ENCODE data around the gene TAS2R50.
"Not testable (repeated sequence)": the region's sequence is repeated elsewhere in the genome, so short reads cannot be mapped to it uniquely, and the experiment has no call there.

Gene TAS2R50, protein sequence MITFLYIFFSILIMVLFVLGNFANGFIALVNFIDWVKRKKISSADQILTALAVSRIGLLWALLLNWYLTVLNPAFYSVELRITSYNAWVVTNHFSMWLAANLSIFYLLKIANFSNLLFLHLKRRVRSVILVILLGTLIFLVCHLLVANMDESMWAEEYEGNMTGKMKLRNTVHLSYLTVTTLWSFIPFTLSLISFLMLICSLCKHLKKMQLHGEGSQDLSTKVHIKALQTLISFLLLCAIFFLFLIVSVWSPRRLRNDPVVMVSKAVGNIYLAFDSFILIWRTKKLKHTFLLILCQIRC

DNA sequence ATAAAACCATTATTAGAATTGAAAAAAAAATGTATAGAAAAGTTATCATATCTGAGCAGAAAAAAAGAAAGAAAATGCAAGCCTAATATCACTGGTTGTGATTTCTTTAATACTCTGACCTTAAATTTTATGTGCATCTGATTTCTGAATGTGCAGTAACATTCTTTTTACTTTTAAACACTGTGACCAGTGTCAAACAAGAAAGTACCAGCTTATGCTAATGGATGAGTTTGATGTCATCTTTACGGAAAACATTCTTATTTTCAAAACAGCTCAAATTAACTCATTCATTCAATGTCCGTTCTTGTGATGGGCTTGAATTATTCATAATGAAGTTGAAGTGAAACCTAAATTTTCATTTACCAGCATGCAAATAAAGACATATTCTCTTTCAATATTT is at the start of gene TAS2R50:
Gene TAS2R50 (minus strand): TSS at position 101 of the 400 bp plus-strand sequence. CDS start 52 bp downstream, at position 49.
- DNase-seq, result no peak

DNA sequence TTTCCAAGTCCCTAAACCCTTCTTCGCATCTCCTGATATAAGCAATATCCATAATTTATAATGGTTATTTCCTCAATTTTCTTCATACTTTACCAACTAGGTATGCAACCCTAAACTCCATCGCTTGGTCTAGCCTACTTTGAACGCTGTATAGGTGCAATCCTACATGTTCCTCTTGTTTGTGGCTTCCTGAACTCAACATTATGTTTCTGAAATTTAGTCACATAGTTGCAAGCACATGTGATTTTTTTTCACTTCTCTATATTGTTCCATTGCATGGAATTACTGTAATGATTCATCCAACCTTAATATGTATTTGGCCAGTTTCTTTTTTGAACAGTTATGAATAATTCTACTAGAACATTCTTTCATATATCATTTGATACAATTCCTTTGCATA is 47.2 kb upstream of the TAS2R50 start:
- DNase-seq, result not testable (repeated sequence)

DNA sequence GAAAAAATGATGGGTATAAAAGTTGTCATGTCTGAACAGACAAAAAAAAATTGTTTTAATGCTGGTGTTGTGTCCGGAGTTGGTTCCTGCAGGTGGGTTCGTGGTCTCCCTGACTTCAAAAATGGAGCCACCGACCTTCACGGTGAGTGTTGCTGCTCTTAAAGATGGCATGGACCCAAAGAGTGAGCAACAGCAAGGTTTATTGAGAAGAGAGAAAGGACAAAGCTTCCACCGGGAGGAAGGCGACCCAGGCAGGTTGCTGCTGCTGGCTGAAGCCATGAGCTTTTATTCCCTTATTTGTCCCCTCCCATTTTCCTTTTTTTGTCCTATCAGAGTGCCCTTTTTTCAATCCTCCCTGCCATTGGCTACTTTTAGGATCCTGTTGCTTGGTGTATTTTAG is 44.6 kb upstream of the TAS2R50 start, which contains the start of gene TAS2R31:
Gene TAS2R31 (minus strand): TSS at position 101 of the 400 bp plus-strand sequence. CDS start 72 bp downstream, at position 29.
- DNase-seq, result no peak

DNA sequence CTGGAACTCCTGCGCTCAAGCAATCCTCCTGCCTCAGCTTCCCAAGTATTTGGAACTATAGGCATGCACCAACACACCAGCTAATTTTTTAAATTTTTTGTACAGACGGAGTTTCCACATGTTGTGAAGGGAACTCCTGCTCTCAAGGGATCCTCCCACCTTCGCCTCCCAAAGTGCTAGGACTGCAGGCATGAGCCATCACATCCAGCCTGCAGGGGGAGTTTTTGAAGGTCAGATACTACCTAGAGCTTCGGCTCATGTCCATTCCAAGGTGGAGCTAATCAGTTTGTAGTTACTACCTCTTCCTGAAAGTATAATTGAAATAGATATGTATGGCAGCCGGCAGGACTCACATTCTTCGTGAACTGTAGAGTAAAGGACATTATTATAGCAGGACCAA is 39.4 kb upstream of the TAS2R50 start:
- no peak for DNase-seq

DNA sequence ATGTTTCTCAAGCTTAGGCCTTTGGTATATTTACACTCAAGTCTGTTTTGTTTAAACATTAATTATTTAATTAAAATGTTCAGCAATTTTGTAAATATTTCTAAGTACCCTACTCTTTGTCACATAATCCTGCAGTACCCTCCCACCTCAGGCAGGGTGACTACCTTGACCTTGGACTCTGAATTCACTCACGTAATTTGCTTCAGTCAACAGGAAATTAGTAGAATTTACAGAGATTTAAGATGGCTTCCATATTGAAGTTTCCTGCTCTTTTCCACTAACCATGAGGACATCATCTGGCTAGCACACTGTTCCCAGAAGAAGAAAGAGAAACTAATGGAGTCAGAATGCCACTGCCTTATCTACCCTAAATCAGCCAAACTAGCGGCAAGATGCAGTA is 36.7 kb upstream of the TAS2R50 start:
- no peak for DNase-seq

DNA sequence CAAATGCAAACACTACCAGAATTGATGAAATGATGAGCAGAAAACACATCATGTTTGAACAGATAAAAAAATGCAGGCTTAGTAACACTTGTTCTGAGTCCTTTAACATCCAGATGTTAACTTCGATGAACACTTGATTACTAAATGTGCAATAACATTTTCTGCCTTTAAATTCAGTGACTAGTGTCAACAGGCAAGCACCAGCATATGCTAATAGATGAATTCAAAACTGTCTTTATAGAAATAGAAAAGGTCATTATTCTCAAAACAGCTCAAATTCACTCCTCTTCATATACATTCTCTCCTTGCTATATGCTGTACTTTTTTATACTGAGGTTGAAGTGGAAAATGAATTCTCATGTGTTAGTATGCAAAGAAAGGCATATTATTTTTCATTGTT is 35.8 kb upstream of the TAS2R50 start, which contains the start of gene TAS2R19:
Gene TAS2R19 (minus strand): TSS at position 101 of the 400 bp plus-strand sequence. CDS start 49 bp downstream, at position 52.
- no peak for DNase-seq

GRCh38 chr12:11016937-11017336 is 30.2 kb upstream of the TAS2R50 start:
- no peak for DNase-seq

DNA sequence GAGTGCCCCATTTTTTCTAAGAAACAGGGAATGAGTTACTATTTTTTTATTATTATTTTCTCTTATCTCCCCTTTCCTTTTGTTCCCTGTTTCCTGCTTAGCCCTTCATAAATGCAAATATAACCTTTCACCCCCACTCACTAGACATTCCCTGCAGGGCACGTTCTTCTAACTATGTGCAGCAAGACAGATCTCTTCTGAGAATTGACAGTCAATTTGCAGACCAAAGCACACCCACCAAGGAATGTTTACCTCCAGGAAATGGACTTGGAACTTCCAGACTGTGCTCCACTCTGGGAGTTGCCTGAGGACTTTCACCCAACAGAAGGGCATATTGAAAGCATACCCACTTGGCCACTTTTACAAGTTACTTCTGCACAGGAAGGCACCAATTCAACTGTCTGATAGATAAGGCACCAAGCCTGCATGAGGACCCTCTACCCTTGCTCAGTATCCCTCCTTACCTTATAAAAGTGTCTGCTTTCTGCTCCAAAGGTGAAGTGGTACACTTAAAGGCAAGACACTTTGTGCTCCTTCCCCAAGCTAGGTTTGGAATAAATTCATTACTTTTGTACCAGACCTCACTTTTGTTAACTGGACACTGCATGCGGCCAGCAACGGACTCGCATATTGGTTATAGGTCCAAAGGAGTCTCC is 29.2 kb upstream of the TAS2R50 start:
- DNase-seq, result no peak

DNA sequence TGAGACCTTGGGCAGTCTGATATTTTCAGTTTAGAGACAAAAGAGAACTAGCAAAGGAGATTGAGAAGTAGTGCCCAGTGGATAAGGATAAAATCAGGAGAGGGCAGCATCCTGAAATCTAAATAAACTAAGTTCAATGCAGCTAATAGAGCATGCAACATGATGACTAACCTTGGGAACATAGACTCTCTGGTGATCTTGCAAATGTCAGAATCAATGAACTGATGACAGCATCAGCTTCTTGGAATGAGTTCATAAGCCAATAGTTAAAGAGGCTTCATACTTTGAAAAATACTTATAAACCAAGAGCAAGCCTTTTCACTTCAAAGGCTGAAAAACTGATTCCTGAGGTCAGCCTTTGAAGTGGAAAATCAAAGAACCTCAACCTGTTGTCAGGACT is 27.5 kb upstream of the TAS2R50 start:
- no peak for DNase-seq

DNA sequence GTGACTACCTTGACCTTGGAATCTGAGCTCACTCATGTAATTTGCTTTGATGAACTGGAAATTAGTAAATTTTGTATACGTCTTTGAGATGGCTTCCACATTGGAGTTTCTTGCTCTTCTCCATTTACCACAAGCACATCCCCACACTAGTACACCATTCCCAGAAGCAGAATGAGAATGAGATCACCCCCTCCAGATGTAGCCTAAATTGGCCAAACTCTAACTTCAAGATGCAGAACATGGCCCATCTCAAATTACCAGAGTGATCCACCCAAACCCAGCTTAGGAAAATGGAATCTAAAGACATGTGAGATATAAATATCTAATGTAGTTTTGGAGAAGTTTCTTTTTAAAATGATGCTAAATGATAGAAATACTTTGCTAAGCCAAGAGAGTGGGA is 20.9 kb upstream of the TAS2R50 start:
- no peak for DNase-seq

GRCh38 chr12:10998204-10998603 is 11.5 kb upstream of the TAS2R50 start, which contains the start of gene TAS2R20:
TSS of gene TAS2R20 (minus strand) at chr12:10998304. CDS start at chr12:10997875, 429 bp downstream.
- no peak for DNase-seq

GRCh38 chr12:10994307-10994706 is 7.6 kb upstream of the TAS2R50 start:
- no peak for DNase-seq

GRCh38 chr12:10989107-10989506 is 2.4 kb upstream of the TAS2R50 start:
- no peak for DNase-seq

GRCh38 chr12:10982244-10982643 is 4.5 kb downstream of the TAS2R50 start:
- no peak for DNase-seq

GRCh38 chr12:10974965-10975364 is 11.7 kb downstream of the TAS2R50 start:
- no peak for DNase-seq

GRCh38 chr12:10968765-10969456 is 17.8 kb downstream of the TAS2R50 start:
- no peak for DNase-seq

DNA sequence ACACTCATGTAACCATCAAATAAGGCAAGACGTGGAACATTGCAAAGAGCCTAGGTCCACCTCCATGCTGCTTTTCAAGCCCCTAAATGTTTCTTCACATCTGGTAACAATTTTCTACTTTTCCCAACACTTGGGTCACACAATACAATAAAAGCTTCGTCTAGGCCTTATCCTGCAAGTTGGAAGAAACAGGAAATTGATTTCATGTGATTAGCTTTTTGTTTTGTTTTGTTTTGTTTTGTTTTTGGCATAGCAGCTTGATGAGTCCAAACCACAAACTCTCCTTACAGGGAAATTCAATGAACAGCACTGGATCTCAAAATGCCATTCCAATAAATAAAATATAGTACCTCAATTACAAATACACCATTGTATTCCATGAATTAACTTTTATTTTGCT is 19.3 kb downstream of the TAS2R50 start:
- no peak for DNase-seq

DNA sequence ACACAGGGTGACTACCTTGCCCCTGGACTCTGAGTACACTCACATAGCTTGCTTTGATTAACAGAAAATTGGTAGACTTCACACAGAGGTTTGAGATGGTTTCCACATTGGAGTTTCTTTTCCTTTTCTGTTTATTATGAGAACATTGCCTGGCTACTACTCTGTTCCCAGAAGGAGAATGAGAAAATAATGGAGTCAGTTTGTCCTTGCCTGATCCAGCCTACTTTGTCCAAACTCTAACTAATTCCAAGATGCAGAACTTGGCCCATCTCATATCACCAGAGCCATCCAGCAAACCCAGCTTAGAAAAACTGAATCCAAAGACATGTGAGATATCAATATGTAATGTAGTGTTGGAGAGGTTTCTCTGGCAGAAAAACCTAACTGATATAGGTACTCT is 20.4 kb downstream of the TAS2R50 start:
- no peak for DNase-seq

DNA sequence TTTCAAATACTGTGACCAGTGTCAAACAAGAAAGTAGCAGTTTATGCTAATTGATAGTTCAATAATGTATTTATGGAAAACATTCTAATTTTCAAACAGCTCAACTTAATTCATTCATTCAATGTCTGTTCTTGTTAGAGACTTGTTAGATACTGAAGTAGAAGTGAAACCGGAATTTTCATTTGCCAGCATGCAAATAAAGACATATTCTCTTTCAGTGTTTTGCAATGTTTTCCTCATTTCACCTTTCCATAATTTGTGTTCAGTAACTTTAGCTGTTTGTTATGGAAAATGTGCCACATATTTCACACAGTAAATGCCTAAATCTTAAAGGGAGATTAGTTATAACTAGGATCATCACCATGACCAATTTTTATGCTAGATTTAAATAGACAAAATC is 21.2 kb downstream of the TAS2R50 start:
- no peak for DNase-seq

DNA sequence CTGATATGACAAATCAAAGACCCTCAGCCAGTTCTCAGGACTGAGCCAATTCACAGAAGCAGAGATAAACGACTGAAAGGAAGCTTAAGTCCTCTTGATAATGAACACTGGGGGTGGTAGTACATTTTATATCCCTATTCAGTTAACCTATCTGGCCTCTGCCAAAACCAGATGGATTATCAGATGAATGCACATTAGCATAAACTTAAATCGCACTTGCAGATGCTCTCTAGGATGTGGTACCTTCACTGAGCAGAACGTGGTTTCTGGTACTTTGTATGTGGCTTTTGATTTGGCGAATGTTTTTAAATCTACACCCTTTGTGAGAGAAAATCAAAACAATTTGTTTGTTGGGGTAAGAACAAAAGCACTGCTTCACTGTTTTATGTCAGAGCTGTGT is 26.5 kb downstream of the TAS2R50 start:
- no peak for DNase-seq

DNA sequence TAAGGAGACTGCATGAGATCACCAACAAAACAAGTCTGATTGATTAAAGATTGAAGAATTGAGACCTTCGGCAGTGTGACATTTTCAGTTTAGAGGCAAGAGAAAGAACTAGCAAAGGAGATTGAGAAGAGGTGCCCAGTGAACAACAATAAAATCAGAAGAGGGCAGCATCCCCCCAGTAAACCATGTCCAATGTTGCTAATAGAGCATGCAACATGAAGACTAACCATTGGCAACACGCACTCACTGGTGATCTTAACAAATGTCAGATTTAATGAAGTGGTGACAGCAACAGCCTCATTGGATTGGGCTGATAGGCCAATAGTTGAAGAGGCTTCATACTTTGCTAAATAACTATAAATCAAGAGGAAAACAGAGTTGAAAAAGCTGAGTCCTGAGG is 26.9 kb downstream of the TAS2R50 start:
- DNase-seq, result no peak

DNA sequence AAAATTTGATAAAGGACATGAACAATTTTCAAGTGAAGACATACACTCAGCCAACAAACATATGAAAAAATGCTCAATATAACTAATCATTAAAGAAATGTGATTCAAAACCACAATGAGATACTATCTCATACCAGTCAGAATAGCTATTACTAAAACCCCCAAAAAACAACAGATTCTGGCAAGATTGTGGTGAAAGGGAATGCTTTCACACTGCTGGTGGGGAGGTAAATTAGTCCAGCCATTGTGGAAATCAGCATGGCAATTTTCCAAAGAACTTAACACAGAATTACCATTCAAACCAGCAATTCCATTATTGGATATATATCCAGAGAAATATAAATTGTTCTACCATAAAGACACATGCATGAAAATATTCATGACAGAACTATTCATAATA is 29.0 kb downstream of the TAS2R50 start:
- DNase-seq, result no peak

- no peak for DNase-seq
Measured at GRCh38 chr12:10956085-10956484, 30.6 kb downstream of the TAS2R50 start.

GRCh38 chr12:10952645-10953044 is 34.1 kb downstream of the TAS2R50 start:
- no peak for DNase-seq
